ENCODE results near the gene ZNF385D.
"Not testable (repeated sequence)": the region's sequence is repeated elsewhere in the genome, so short reads cannot be mapped to it uniquely, and the experiment has no call there.

The ZNF385D gene

GRCh38 chr3:21508246-21508645 lies 242.8 kb downstream of the ZNF385D start:
- DNase-seq, result no peak

DNA sequence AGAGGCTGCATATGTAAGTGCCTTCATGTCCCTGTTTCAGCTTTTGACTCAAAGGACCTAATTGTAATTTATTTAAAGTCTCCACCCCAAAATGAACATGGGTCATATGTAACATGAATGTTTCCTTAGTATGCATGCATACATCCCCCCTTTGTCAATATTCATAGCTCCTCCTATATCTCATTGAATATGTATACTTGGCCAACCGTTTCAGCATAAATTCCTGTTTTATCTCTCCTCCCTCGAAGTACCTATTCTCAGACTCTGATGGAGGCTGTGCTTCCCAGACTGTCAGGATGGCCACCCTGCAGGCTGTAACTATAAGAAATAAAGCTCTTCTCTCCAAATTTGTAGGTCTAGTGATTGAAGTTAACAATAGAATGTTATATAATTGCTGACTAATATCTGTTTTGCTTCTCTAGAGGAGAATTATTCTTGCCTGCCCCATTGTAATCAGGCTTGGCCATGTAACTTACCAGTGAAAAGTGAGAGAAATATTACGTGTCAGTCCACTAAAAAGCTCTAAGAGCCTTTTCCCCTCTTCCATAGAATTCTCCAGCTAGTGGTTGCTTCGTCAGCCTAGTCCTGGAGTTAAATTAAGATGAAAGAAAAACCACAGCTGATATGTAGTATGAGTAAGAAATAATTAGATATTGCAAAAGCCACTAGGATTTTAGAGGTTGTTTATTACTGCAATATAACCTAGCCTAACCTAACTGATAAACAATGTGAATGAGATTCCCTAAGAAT lies 245.1 kb downstream of the ZNF385D start:
- no peak for DNase-seq

DNA sequence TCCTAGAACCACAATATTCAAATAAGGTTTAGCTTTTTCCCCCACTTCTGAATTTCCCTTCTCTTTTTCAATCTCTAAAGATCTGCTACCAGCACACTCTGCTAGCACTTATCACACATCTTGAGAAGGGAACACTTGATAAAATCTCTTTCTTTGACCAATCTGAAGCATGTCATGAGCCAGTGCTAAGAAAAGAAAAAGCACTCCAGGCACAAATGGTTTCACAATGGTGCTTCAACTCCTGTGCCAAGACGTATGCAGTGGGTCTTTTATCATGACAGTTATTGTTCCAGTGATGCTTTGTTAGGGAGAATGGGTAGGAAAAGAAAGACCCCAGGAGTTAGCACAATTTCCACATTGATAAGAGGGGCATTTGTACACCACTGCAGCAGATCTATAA lies 248.4 kb downstream of the ZNF385D start:
- DNase-seq, result no peak

DNA sequence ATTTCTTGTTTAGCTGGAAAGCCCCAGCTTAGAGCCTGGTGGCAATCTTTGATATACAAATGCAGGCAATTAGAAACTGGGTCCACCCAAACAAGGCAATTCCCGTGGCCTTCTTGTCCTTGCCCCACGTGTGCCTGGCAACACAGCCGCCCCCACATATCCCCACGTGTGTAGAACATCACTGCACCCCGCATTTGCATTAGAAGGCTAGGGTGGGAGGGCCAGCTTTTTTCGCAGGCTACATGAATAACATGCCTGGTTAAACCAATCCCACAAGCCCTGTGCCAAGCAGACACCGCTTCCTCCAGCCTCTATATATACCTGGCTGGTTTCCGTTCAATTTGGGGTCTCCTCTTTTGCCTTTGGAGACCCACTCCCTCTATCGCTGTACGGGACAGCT lies 250.2 kb downstream of the ZNF385D start:
- no peak for DNase-seq

GRCh38 chr3:21490671-21491070 lies 260.3 kb downstream of the ZNF385D start:
- DNase-seq, result not testable (repeated sequence)

DNA sequence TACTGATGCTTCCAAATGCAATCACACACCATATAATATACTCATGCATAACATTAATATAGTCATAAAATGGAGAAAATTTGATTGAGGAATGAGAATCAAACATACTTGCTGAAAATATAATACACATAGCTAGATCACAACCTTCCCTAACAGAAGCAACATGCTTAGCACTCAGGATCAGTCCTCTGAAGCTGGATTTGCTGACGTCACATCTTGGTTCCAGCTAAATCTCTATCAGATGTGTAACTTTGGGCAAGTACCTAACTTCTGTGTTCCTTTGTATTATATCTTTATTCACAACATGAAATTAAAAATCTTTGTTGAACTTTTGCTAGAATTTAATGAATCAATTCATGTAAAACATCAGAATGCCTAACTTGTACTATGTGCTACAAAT lies 263.5 kb downstream of the ZNF385D start:
- no peak for DNase-seq

- DNase-seq, result not testable (repeated sequence)
These were observed 264.7 kb downstream of the ZNF385D start for GRCh38 chr3:21486024-21486935.

DNA sequence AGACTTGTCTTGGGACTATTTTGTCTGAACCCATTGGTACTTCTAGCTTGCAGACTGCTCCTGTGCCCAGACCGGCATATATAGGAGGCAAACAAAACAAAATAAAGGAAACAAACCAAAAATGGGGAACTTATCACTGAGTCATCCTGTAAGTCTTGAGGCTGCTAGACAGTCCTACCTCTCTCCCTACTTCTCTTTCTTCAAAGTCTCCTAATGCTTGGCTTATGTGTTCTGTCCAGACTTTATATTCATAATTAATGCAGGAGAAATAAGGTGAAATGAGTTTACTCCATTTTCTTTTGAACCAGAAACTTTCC lies 266.2 kb downstream of the ZNF385D start:
- DNase-seq, result no peak

DNA sequence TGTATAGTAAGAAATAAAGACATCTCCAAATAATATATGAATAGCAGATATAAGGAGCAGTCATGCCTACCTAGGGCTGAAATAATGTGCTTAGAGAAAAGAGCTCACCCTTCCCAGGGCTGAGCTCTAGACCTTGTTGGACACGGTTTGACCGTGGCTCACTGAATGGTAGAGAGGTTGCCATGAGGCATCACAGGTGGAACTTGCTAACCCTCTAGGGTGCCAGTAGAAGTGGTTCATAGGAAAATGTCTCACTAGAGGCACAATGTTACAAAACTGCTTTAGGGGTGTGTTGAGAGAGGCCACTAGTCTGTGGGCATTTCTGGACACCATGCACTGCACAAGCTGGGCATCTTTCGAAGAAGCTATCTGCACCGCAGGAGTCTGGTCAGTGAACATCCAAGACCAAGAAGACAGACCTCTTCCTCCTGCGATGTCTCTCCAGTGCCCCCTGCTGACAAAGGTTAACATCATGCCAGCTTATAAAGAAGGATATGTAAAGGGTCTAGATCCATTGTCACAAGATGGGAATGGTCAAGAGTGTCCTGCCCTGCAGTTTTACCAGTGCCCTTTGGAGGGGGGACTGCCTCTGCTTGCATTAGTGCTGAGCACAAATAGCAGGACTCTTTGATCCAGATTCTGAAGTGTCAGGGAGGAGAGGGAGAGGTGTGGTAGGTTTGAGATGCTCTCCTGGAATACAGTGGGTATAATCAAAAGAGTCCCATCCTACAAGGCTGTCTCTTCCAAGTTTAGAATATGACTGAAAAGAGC lies 266.8 kb downstream of the ZNF385D start:
- peak; percentile 5 to 17 for DNase-seq

DNA sequence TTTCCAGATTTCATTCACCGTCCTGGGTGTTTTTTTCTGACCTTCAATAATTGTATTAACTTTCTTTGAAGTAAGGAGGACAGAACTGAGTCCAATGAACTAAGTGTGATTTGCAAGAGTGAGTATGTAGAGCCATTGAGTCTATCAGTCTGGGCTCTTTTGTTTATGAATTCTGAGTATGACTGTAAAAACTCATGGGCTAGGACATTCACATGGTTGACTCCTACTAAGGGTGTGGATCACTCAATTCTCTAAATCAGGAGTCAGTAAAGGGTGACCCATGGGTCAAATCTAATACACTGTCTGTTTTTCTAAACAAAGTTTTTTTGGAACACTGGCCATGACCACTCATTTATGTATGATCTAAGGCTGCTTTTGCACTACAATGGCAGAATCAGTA lies 269.0 kb downstream of the ZNF385D start:
- no peak for DNase-seq

GRCh38 chr3:21477541-21478288 lies 273.3 kb downstream of the ZNF385D start:
- no peak for DNase-seq

DNA sequence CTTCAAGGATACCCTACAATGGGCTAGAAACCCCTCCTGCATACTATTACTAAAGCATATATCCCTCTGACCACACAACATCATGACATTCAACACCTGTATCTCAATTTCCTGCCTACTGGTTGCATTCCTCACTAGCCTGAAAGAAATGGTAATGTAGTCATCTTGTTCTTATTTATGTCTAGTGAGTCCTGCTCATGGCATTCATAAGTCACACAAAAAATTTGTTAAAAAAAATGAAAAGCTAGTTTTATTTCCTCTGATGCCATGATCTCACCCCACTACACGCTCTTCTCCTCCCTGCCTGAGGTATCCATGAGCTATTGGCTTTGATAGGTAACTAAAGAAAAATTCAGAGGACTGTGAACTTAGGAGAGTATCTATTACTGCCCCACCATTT lies 284.5 kb downstream of the ZNF385D start:
- no peak for DNase-seq

- DNase-seq, result no peak
These were observed 286.3 kb downstream of the ZNF385D start for GRCh38 chr3:21464746-21465145.

- no peak for DNase-seq
These were observed 287.7 kb downstream of the ZNF385D start for GRCh38 chr3:21463319-21463718.

GRCh38 chr3:21462141-21462540 lies 288.9 kb downstream of the ZNF385D start:
- no peak for DNase-seq

DNA sequence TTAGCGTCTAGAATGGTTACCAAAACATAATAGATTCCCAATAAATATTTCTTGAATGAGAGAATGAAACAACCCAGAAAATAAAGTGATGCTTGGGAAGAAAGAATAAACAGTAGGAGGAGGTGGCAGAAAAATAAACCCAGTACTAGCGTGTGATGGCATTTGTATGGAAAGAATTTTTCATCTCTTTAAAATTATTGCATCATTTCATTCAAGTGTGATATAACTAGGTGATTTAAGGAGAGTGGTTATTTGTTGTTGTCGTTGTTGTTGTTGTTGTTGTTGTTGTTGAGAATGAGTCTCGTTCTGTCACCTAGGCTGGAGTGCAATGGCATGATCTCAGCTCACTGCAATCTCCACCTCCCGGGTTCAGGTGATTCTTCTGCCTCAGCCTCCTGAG lies 293.9 kb downstream of the ZNF385D start:
- DNase-seq, result no peak

- no peak for DNase-seq
These were observed 301.3 kb downstream of the ZNF385D start for GRCh38 chr3:21449738-21450137.

DNA sequence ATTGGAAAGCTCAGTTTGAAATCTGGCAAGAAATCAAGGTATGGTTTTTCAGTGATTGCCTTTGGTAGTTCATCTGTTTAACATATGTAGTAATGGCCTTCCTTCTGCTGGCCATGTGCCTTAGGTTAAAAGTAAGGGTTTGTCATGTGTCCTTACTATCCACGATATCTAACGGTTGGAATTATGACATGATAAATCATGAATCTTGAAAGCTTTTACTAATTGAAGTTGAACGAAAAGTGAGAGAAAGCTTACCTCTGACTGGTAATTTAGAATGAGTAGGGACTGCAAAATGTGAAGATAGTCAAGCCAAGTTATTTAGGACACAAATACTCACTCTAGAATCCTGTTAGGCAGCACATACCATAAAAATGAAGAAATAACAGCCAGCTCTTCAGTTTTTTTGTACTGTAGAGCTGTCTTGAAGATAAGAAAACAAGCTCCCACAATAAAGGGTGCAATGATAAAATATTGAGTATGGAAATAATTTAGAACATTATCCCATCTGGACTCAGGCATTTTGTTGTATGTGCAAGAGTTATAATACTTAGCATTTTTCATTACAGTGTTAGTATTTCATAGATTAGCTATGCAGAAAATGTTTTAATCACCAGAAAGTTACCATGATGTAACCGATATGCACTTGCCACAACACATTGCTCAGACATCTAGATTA lies 303.4 kb downstream of the ZNF385D start:
- DNase-seq, result no peak

- DNase-seq, result no peak
These were observed 304.0 kb downstream of the ZNF385D start for GRCh38 chr3:21446945-21447475.

GRCh38 chr3:21446027-21446426 lies 305.0 kb downstream of the ZNF385D start:
- no peak for DNase-seq

- DNase-seq, result no peak
These were observed 309.2 kb downstream of the ZNF385D start for GRCh38 chr3:21441821-21442220.

DNA sequence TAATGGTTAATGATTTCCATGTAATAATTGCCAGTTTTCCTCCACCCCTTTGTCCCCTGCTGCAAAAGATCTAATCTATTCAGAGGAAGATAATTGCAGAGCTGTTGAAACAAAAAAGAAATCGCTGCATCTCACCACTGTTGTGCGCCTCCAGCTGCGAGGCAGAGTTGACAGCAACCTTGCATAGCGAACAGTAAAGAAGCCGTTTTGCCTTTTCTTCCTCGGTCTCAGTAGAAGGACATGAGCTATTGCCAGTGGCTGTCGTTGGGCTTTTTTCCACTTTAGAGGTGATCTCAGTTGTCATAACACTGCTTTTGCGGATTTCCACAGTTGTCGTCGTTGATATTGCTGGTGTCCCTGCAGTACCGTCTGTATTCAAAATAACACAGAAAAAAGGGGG lies 314.2 kb downstream of the ZNF385D start:
- no peak for DNase-seq

All from hippocampal formation (tissue), 2 donors.